Smooth muscle cell (in vitro differentiated cells): ENCODE data around the gene OR2C3. TPM values are rescaled to one million over a fixed set of nuclear protein-coding genes. Genes with fewer than 3 reads are reported as not detected.

Experiments used
- DNase-seq: peaks from one replicate; lab custom pipeline; 2025; ENCODE audit not compliant: unreplicated experiment; lab: John Stamatoyannopoulos, UW
- H2AFZ ChIP-seq: fragments of 200-600 bp; sonication (generic); 2 replicates; pipeline ENCODE4 v1.6.0; 2016; ENCODE audit warnings: antibody characterized with exemption, low read depth, mild to moderate bottlenecking
- H3F3A ChIP-seq: fragments of 200-600 bp; sonication (generic); 2 replicates; pipeline ENCODE4 v1.6.0; 2017; ENCODE audit warnings: antibody characterized with exemption, low read depth
- H3K27ac ChIP-seq: fragments of 200-600 bp; sonication (generic); 2 replicates; pipeline ENCODE4 v1.5.1; 2016; ENCODE audit warnings: low read depth, mild to moderate bottlenecking
- H3K27me3 ChIP-seq: fragments of 200-600 bp; sonication (generic); 2 replicates; pipeline ENCODE4 v1.6.1; 2016; ENCODE audit warnings: low read depth, mild to moderate bottlenecking
- H3K36me3 ChIP-seq: fragments of 200-600 bp; sonication (generic); 2 replicates; pipeline ENCODE4 v1.5.1; 2016; ENCODE audit warnings: low read depth
- H3K4me1 ChIP-seq: fragments of 200-600 bp; sonication (generic); 2 replicates; pipeline ENCODE4 v1.5.1; 2016; ENCODE audit warnings: low read depth
- H3K4me2 ChIP-seq: fragments of 200-600 bp; sonication (generic); 2 replicates; pipeline ENCODE4 v1.6.0; 2016; ENCODE audit warnings: mild to moderate bottlenecking
- H3K4me3 ChIP-seq: fragments of 200-600 bp; sonication (generic); 2 replicates; pipeline ENCODE4 v1.5.1; 2016; ENCODE audit warnings: mild to moderate bottlenecking
- H3K79me2 ChIP-seq: fragments of 200-600 bp; sonication (generic); 2 replicates; pipeline ENCODE4 v1.6.0; 2016; ENCODE audit warnings: low read depth, mild to moderate bottlenecking
- H3K9ac ChIP-seq: fragments of 200-600 bp; sonication (generic); 2 replicates; pipeline ENCODE4 v1.6.0; 2016; ENCODE audit warnings: low read depth
- H3K9me3 ChIP-seq: fragments of 200-600 bp; sonication (generic); replicated peaks from 2 replicates; pipeline ENCODE4 v1.5.1; 2016; ENCODE audit warnings: low read depth
- H4K20me1 ChIP-seq: fragments of 200-600 bp; sonication (generic); 2 replicates; pipeline ENCODE4 v1.6.0; 2016; ENCODE audit warnings: low read depth
- CTCF ChIP-seq: fragments of 200-600 bp; sonication (generic); IDR thresholded peaks from 2 replicates; pipeline ENCODE4 v1.5.1; 2017; ENCODE audit warnings: borderline replicate concordance, mild to moderate bottlenecking, antibody characterized with exemption; ENCODE audit not compliant: insufficient read depth, poor library complexity, severe bottlenecking
- WGBS: methylation state at CpG from one replicate; pipeline ENCODE4 v1.1.7; 2016; ENCODE audit warnings: low lambda C conversion rate; 5-methylcytosine and 5-hydroxymethylcytosine counted together
- polyA plus RNA-seq: library from polyadenylated mRNA; unstranded; fragments of >200 nt; fragmentation: Nextera tagmentation; extraction: Ambion mirVana; gene quantifications from 2 replicates; pipeline ENCODE4 v1.2.1, GENCODE V29; 2016
- total RNA-seq: library from RNA; depleted of rRNA; stranded (reverse); fragments of >200 nt; gene quantifications from 2 replicates; pipeline ENCODE4 v1.2.3, GENCODE V29; 2014

OR2C3 gene
- total and polyA plus RNA-seq, 2 experiments from 2014 or later: not detected

GRCh38 chr1:247574236-247574635 lies 38.0 kb upstream of the OR2C3 start:
- H3K27ac ChIP-seq: no peak overlapping the region
- no peaks in the 10 kb centered on the region for H4K20me1 ChIP-seq
- H3K4me2 ChIP-seq: no peak overlapping the region
- H3K27me3 ChIP-seq: no peaks in the 10 kb centered on the region
- H3K4me3 ChIP-seq: no peak overlapping the region
- H3K4me1 ChIP-seq: no peaks in the 10 kb centered on the region
- WGBS: 64% methylated on average over 1 of the region's 1 CpG
- no peak for TF ChIP-seq CTCF
- H3K9me3 ChIP-seq: peaks cover 2% of the 10 kb centered on the region
- no peaks in the 10 kb centered on the region for H3F3A ChIP-seq
- no peaks in the 10 kb centered on the region for H3K79me2 ChIP-seq
- H2AFZ ChIP-seq: no peak overlapping the region
- no peak overlapping the region for H3K9ac ChIP-seq
- no peaks in the 10 kb centered on the region for H3K36me3 ChIP-seq
- no peak for DNase-seq

- no peak overlapping the region for H3K4me2 ChIP-seq
- no peak overlapping the region for H3K27ac ChIP-seq
- no peak overlapping the region for H2AFZ ChIP-seq
- peaks cover 7% of the 10 kb centered on the region for H3F3A ChIP-seq
- H3K9ac ChIP-seq: no peak overlapping the region
- DNase-seq: no peak
- H3K9me3 ChIP-seq: no peaks in the 10 kb centered on the region
- H3K4me3 ChIP-seq: no peak overlapping the region
- H3K27me3 ChIP-seq: no peaks in the 10 kb centered on the region
- TF ChIP-seq CTCF: no peak
- WGBS: 78% methylated on average over 9 of the region's 9 CpGs
- no peaks in the 10 kb centered on the region for H4K20me1 ChIP-seq
- H3K36me3 ChIP-seq: no peaks in the 10 kb centered on the region
- no peaks in the 10 kb centered on the region for H3K79me2 ChIP-seq
- peaks cover 5% of the 10 kb centered on the region for H3K4me1 ChIP-seq
Measured at GRCh38 chr1:247562198-247562597, 26.0 kb upstream of the OR2C3 start.

- Histone ChIP-seq H2AFZ (no peak overlapping the region), H4K20me1 (no peaks in the 10 kb centered on the region), H3K27ac (no peak overlapping the region), H3K36me3 (no peaks in the 10 kb centered on the region), H3K4me3 (no peak overlapping the region), H3K9ac (no peak overlapping the region), H3K9me3 (no peaks in the 10 kb centered on the region), H3K4me1 (peaks cover 5% of the 10 kb centered on the region), H3K79me2 (no peaks in the 10 kb centered on the region), H3K27me3 (no peaks in the 10 kb centered on the region), H3K4me2 (no peak overlapping the region), H3F3A (peaks cover 7% of the 10 kb centered on the region)
- DNase-seq: no peak
- no peak for TF ChIP-seq CTCF
- 81% methylated on average over 10 of the region's 10 CpGs for WGBS
Measured at GRCh38 chr1:247561711-247562110, 25.5 kb upstream of the OR2C3 start.

- Histone ChIP-seq H3K36me3 (no peaks in the 10 kb centered on the region), H3K4me1 (peaks cover 5% of the 10 kb centered on the region), H3F3A (peaks cover 7% of the 10 kb centered on the region), H3K9me3 (no peaks in the 10 kb centered on the region), H4K20me1 (no peaks in the 10 kb centered on the region), H3K27ac (peak overlapping the region; percentile 49), H2AFZ (no peak overlapping the region), H3K4me3 (no peak overlapping the region), H3K4me2 (peak overlapping the region; percentile 7), H3K9ac (no peak overlapping the region), H3K27me3 (no peaks in the 10 kb centered on the region), H3K79me2 (no peaks in the 10 kb centered on the region)
- TF ChIP-seq CTCF: no peak
- no peak for DNase-seq
- WGBS: 25% methylated on average over 2 of the region's 2 CpGs
Measured at GRCh38 chr1:247557926-247558674, 21.9 kb upstream of the OR2C3 start.
